T-helper 2 cell treated with Interferon-gamma antibody and Interleukin-4, amounts not matched to agents 5 μg/mL and 100 μg/mL, for 36 hours (primary cell): ENCODE results near the gene KCNK15.

Experiments
- DNase-seq: peaks from one replicate; pipeline ENCODE4 v3.0.0; 2021; ENCODE audit warnings: low spot score
- H3K27ac Mint-ChIP-seq: one replicate; pipeline ENCODE4 v1.8.0; 2021; ENCODE audit warnings: mild to moderate bottlenecking, mixed read lengths
- H3K27me3 Mint-ChIP-seq: one replicate; pipeline ENCODE4 v1.8.0; 2021; ENCODE audit warnings: low read depth, mixed read lengths
- H3K36me3 Mint-ChIP-seq: one replicate; pipeline ENCODE4 v1.8.0; 2021; ENCODE audit warnings: low read depth, mixed read lengths
- H3K4me1 Mint-ChIP-seq: one replicate; pipeline ENCODE4 v1.8.0; 2021; ENCODE audit warnings: low read depth, mixed read lengths
- H3K4me3 Mint-ChIP-seq: one replicate; pipeline ENCODE4 v1.8.0; 2022; ENCODE audit warnings: mild to moderate bottlenecking, moderate library complexity, mixed read lengths
- H3K9me3 Mint-ChIP-seq: one replicate; pipeline ENCODE4 v1.8.0; 2021; ENCODE audit warnings: mixed read lengths

KCNK15 gene

GRCh38 chr20:44722990-44723389 is 22.7 kb upstream of the KCNK15 start:
- H3K9me3 Mint-ChIP-seq: no peaks in the 10 kb centered on the region
- no peak overlapping the region for H3K27ac Mint-ChIP-seq
- H3K36me3 Mint-ChIP-seq: no peaks in the 10 kb centered on the region
- no peaks in the 10 kb centered on the region for H3K27me3 Mint-ChIP-seq
- no peak overlapping the region for H3K4me3 Mint-ChIP-seq
- no peaks in the 10 kb centered on the region for H3K4me1 Mint-ChIP-seq
- DNase-seq: no peak

- no peaks in the 10 kb centered on the region for H3K4me1 Mint-ChIP-seq
- H3K27me3 Mint-ChIP-seq: no peaks in the 10 kb centered on the region
- no peaks in the 10 kb centered on the region for H3K9me3 Mint-ChIP-seq
- no peak overlapping the region for H3K4me3 Mint-ChIP-seq
- no peak for DNase-seq
- no peak overlapping the region for H3K27ac Mint-ChIP-seq
- H3K36me3 Mint-ChIP-seq: no peaks in the 10 kb centered on the region
These were observed 22.3 kb upstream of the KCNK15 start for GRCh38 chr20:44723391-44723790.

- DNase-seq: no peak
- Mint-ChIP-seq H3K27me3 (no peaks in the 10 kb centered on the region), H3K4me1 (no peaks in the 10 kb centered on the region), H3K9me3 (no peaks in the 10 kb centered on the region), H3K36me3 (no peaks in the 10 kb centered on the region), H3K4me3 (no peak overlapping the region), H3K27ac (no peak overlapping the region)
These were observed 21.8 kb upstream of the KCNK15 start for GRCh38 chr20:44723798-44724362.

- no peak overlapping the region for H3K27ac Mint-ChIP-seq
- no peaks in the 10 kb centered on the region for H3K27me3 Mint-ChIP-seq
- no peak overlapping the region for H3K4me3 Mint-ChIP-seq
- no peaks in the 10 kb centered on the region for H3K36me3 Mint-ChIP-seq
- H3K9me3 Mint-ChIP-seq: no peaks in the 10 kb centered on the region
- no peak for DNase-seq
- H3K4me1 Mint-ChIP-seq: no peaks in the 10 kb centered on the region
These were observed 21.1 kb upstream of the KCNK15 start for GRCh38 chr20:44724423-44725091.

- no peak for DNase-seq
- Mint-ChIP-seq H3K9me3 (no peaks in the 10 kb centered on the region), H3K4me3 (no peak overlapping the region), H3K27ac (no peak overlapping the region), H3K36me3 (no peaks in the 10 kb centered on the region), H3K4me1 (no peaks in the 10 kb centered on the region), H3K27me3 (no peaks in the 10 kb centered on the region)
These were observed 19.8 kb upstream of the KCNK15 start for GRCh38 chr20:44725837-44726236.

- DNase-seq: no peak
- Mint-ChIP-seq H3K27ac (no peak overlapping the region), H3K4me1 (no peaks in the 10 kb centered on the region), H3K4me3 (no peak overlapping the region), H3K9me3 (no peaks in the 10 kb centered on the region), H3K27me3 (no peaks in the 10 kb centered on the region), H3K36me3 (no peaks in the 10 kb centered on the region)
These were observed 18.6 kb upstream of the KCNK15 start for GRCh38 chr20:44727039-44727438.

GRCh38 chr20:44727651-44728050 is 18.0 kb upstream of the KCNK15 start:
- no peaks in the 10 kb centered on the region for H3K9me3 Mint-ChIP-seq
- no peak for DNase-seq
- no peaks in the 10 kb centered on the region for H3K27me3 Mint-ChIP-seq
- H3K36me3 Mint-ChIP-seq: no peaks in the 10 kb centered on the region
- H3K4me3 Mint-ChIP-seq: no peak overlapping the region
- peaks cover 3% of the 10 kb centered on the region for H3K4me1 Mint-ChIP-seq
- H3K27ac Mint-ChIP-seq: no peak overlapping the region

- H3K27me3 Mint-ChIP-seq: no peaks in the 10 kb centered on the region
- no peak for DNase-seq
- H3K4me3 Mint-ChIP-seq: no peak overlapping the region
- H3K4me1 Mint-ChIP-seq: peaks cover 7% of the 10 kb centered on the region
- no peak overlapping the region for H3K27ac Mint-ChIP-seq
- H3K36me3 Mint-ChIP-seq: no peaks in the 10 kb centered on the region
- no peaks in the 10 kb centered on the region for H3K9me3 Mint-ChIP-seq
These were observed 16.7 kb upstream of the KCNK15 start for GRCh38 chr20:44728801-44729443.

GRCh38 chr20:44730441-44730840 is 15.2 kb upstream of the KCNK15 start:
- Mint-ChIP-seq H3K36me3 (no peaks in the 10 kb centered on the region), H3K4me3 (no peak overlapping the region), H3K9me3 (no peaks in the 10 kb centered on the region), H3K27ac (no peak overlapping the region), H3K4me1 (peaks cover 7% of the 10 kb centered on the region), H3K27me3 (no peaks in the 10 kb centered on the region)
- DNase-seq: no peak

GRCh38 chr20:44731657-44732056 is 14.0 kb upstream of the KCNK15 start:
- no peak overlapping the region for H3K27ac Mint-ChIP-seq

GRCh38 chr20:44732327-44732726 is 13.3 kb upstream of the KCNK15 start:
- Mint-ChIP-seq H3K27ac (no peak overlapping the region), H3K36me3 (peaks cover 11% of the 10 kb centered on the region), H3K4me1 (peaks cover 20% of the 10 kb centered on the region), H3K27me3 (no peaks in the 10 kb centered on the region), H3K4me3 (no peak overlapping the region), H3K9me3 (peaks cover 12% of the 10 kb centered on the region)
- no peak for DNase-seq

More at GRCh38 chr20:44731657-44732056, 14.0 kb upstream of the KCNK15 start:
- peaks cover 6% of the 10 kb centered on the region for H3K9me3 Mint-ChIP-seq
- H3K36me3 Mint-ChIP-seq: peaks cover 7% of the 10 kb centered on the region
- no peak for DNase-seq
- no peaks in the 10 kb centered on the region for H3K27me3 Mint-ChIP-seq
- no peak overlapping the region for H3K4me3 Mint-ChIP-seq
- H3K4me1 Mint-ChIP-seq: peaks cover 17% of the 10 kb centered on the region

DNA sequence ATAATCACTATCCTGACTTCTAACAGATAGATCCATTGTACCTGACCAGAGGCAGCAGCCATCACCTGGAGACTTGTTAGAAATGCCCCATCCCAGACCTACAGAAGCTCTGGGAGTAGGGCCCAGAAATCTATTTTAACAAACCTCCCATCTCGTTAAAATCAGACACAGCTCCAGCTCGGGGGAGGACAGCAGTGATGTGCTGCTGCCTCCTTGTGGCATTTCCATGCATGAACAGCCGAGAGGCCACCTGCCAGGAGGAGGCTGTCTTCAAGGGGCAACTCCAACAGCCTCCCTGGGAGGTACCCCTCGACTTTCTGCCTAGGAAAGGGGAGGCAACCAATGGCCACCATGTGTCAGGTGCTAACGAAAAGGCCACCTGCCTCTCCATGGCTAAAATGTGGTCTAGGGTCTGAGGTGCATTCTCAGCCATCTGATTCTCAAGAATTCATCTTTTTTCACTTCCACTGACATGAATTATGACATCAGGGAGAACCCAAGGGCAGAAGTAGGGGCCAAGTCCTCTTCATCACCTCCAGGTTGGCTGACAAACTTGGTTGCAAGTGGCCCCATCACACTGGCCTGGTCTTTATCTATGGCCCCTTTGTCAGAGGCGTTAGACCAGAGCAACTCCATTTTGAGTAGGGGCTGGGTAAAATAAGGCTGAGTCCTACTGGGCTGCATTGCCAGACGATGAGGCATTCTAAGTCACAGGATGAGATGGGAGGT is 12.2 kb upstream of the KCNK15 start:
- H3K9me3 Mint-ChIP-seq: peaks cover 15% of the 10 kb centered on the region
- H3K27ac Mint-ChIP-seq: no peak overlapping the region
- peaks cover 11% of the 10 kb centered on the region for H3K36me3 Mint-ChIP-seq
- no peak overlapping the region for H3K4me3 Mint-ChIP-seq
- peaks cover 20% of the 10 kb centered on the region for H3K4me1 Mint-ChIP-seq
- peak; percentile 34 for DNase-seq
- no peaks in the 10 kb centered on the region for H3K27me3 Mint-ChIP-seq

GRCh38 chr20:44734938-44735337 is 10.7 kb upstream of the KCNK15 start:
- no peak overlapping the region for H3K4me3 Mint-ChIP-seq
- no peak overlapping the region for H3K27ac Mint-ChIP-seq
- peaks cover 15% of the 10 kb centered on the region for H3K9me3 Mint-ChIP-seq
- peaks cover 11% of the 10 kb centered on the region for H3K36me3 Mint-ChIP-seq
- peaks cover 2% of the 10 kb centered on the region for H3K27me3 Mint-ChIP-seq
- no peak for DNase-seq
- peaks cover 23% of the 10 kb centered on the region for H3K4me1 Mint-ChIP-seq

DNA sequence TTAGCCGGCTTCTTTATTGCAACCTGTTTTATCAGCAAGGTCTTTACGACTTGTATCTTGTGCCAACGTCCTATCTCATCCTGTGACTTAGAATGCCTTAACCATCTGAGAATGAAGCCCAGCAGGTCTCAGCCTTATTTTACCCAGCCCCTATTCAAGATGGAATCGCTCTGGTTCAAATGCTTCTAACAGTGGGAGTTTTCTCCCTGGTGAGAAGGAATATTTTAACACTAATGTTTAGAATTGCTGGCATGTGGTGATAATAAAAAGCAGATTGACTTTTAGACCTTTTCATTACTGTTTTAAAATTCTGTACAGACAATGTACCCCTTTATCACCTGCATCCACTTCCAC is 9.9 kb upstream of the KCNK15 start:
- Mint-ChIP-seq H3K9me3 (peaks cover 15% of the 10 kb centered on the region), H3K4me1 (peaks cover 23% of the 10 kb centered on the region), H3K27ac (no peak overlapping the region), H3K4me3 (peak overlapping the region; percentile 62), H3K36me3 (peaks cover 11% of the 10 kb centered on the region), H3K27me3 (peaks cover 2% of the 10 kb centered on the region)
- DNase-seq: no peak
